Heart left ventricle (tissue), 13 donors: ENCODE measurements around the gene PIGO.

Source experiments
- CTCF ChIP-seq, 12 donors: fragments of 200-600 bp; sonication (generic) in 4 of 12; IDR thresholded peaks; one replicate each; pipeline versions ENCODE4 v1.5.0 to v1.8.0; 2018 to 2022; ENCODE audit warnings: antibody characterized with exemption in 12 of 12, mild to moderate bottlenecking in 5 of 12
- POLR2A ChIP-seq, 2 donors: fragments of 450-650 bp; IDR thresholded peaks; one replicate each; pipeline ENCODE4 v1.6.1; 2017; ENCODE audit warnings: antibody characterized with exemption in 2 of 2, mild to moderate bottlenecking in 2 of 2, moderate library complexity in 2 of 2
- donor health status: ischemic (EF 13 %, LVEDD 7.1; RV severe dilation, severe dysfunction).
- donor health status: DM: no; HTN: yes; CAD: no.
- donor health status: DM: no; HTN: no; CAD: no.
- donor health status: ischemic (EF 25% LVEDD 6.9; RV normal size, moderate dysfunction).
- donor health status: ischemic (EF 25% LVEDD 5.7; RV mildly dilated, moderate dysfunction).
- donor health status: ischemic (EF 35%, LVEDD 5.7; RV mildly dilated, moderate dysfunction).
- donor health status: nonischemic (EF 11% LVEDD 7.7; RV severe dilation, severe dysfunction).
- donor health status: DM: yes; HTN: yes; CAD: no.
- donor health status: PGD.
- donor health status: ischemic (EF 29% LVEDD 5.4; RV normal size, mild dysfunction).
- donor health status: nonischemic (EF 23%, LVEDD 6.1; RV moderate dilation, normal function).

- TF ChIP-seq CTCF (IDR thresholded peaks at IDR 0.05) (no peak), POLR2A (IDR thresholded peaks at IDR 0.05) (peak; percentile 39 to 87)
Observed at GRCh38 chr9:35111001-35111933, 14.9 kb upstream of the PIGO start.
